Activated CD4-positive, alpha-beta T cell treated with anti-CD3 and anti-CD28 coated beads for 4 hours (primary cell): ENCODE data around the gene JPH2.
A peak's percentile ranks its signal among the peaks of the same experiment; 100 is the strongest.
"Not testable (repeated sequence)": the region's sequence is repeated elsewhere in the genome, so short reads cannot be mapped to it uniquely, and the experiment has no call there.

Experiments used
- DNase-seq, 2 donors: peaks; one replicate each; pipeline ENCODE4 v3.0.0-alpha.2; 2020

Gene JPH2

DNA sequence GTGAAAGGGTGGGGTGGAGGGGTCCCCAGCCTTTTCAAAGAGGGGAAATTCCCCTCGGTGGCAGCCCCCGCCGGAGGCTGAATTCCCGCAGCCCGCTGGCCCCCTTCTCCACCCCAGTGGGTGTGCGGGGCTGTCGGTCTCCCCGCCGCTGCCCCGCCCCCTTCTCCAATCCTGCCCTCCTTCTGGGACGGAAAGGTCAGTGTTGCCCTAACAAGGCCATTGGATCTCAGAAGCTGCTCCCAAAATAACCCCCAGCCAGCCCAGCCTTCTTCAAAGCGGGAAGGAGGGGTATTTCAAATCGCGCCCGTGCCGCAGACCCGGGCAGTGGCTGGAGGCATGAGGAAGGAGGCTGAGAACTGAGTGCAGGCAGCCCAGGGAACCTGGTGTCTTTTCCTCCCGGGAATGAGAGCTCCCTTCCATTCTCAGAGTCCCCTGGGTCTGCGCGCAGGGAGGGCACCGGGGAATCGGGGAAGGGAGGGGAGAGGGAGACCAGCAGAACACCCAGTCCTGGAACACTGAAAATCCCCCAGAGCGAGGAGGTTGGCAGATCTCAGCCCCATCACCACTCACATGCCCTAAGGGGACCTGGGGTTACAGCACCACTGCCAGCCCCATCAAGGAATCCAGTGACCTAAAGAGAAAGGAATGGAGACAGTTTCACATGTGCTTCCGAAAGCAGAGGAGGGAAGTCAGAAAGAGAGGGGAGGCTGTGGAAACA is at the start of gene JPH2:
Gene JPH2 (minus strand): TSS at position 135 of the 718 bp plus-strand sequence. CDS start 483 bp downstream, outside the sequence.
- no peak for DNase-seq

DNA sequence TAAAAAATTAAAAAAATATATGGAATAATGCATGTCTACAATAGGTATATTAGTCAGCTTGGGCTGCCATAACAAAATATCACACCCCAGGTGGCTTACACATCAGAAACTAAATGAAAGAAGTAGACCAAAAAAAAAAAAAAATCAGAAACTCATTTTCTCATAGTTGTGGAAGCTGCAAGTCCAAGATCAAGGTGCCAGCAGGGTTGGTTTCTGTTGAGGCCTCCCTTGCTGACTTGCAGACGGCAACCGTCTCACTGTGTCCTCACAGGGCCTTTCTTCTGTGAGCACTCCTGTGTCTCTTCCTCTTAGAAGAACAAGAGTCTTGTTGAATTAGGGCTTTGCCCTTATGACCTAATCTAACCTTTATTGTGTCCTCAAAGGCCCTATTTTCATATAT is 48.7 kb upstream of the JPH2 start:
- no peak for DNase-seq

GRCh38 chr20:44234566-44235317 is 47.8 kb upstream of the JPH2 start:
- DNase-seq, result no peak

- no peak for DNase-seq
Measured at GRCh38 chr20:44233436-44234016, 46.5 kb upstream of the JPH2 start.

- DNase-seq, result not testable (repeated sequence)
Measured at GRCh38 chr20:44232469-44232856, 45.5 kb upstream of the JPH2 start.

DNA sequence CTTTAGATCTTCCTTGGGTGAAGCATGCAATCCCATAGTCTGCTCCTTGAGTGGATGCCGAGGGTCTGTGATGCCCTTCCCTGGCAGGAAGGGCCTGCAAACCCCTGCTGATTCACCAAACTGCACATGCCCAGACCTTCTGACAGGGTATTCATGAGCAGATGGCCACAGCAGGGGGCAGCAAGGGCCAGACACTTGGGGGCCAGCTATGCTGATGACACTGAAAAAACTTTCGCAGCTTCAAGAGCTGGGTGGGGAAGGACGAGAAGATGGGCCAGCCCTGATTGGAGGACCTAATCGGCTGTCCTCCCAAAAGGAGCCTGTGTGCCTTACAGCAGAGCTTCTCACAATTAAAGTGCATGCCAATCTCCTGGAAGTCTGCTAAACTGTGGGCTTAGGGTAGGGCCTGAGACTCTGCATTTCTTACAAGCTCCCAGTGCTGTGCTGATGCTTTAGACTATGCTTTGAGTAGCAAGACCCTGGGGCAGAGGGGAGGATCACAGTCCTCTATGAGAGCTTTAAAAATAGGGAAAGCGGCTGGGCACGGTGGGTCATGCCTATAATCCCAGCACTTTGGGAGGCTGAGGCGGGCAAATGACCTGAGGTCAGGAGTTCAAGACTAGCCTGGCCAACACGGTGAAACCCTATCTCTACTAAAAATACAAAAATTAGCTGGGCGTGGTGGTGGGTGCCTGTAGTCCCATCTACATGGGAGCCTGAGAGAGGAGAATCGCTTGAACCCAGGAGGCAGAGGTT is 44.9 kb upstream of the JPH2 start:
- DNase-seq, result no peak

DNA sequence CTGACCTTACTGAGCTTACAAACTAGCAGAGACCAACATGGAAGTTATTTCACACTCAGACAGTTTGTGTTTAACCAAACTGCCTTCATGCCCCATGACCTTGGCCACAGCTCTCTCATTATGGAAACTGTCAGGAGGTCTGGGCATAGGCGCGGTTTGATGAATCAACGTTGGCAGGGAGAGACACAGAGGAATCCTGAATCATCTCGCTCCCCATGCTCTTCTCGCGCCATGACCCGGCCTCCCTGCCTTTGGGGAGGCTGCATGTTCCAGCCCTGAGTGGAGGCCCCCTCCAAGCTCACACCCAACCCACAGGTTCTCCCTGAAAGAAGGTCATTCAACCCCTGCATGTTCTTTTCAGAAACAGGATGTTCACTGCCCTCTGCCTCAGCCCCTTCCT is 44.2 kb upstream of the JPH2 start:
- no peak for DNase-seq

- DNase-seq, result no peak
Measured at GRCh38 chr20:44228465-44229258, 41.7 kb upstream of the JPH2 start.

GRCh38 chr20:44224637-44225036 is 37.6 kb upstream of the JPH2 start:
- DNase-seq, result no peak

- DNase-seq, result no peak
Measured at GRCh38 chr20:44223721-44224120, 36.7 kb upstream of the JPH2 start.

- DNase-seq, result no peak
Measured at GRCh38 chr20:44222633-44223368, 35.8 kb upstream of the JPH2 start.

- no peak for DNase-seq
Measured at GRCh38 chr20:44222027-44222426, 35.0 kb upstream of the JPH2 start.

DNA sequence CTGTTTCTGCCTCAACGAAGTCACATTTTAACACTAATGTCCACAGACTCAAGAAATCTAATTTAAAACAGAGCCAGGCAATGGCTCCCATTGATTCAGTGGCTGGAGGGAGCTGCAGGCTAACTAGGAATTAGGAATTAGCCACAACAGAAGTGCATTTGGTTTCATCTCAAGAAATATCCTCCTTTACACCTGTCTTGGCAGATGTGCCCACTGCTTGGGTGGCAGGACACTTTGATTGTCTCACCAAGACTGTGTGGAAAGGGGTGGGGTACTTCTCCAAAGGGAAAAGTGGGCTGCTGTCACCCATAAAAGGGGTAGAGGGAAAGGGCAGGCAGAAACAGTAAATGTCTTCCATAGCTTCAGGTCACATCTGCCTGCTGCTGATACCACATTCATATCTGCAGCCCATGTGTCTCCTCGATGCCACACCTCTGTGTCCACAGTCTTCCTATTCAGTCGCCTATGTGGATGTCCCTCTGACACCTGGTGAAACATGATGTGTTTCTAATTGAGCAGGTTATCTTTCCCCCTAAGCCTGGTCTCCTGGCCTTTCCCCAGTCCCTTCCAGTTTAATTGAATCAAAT is 34.5 kb upstream of the JPH2 start:
- no peak for DNase-seq

- no peak for DNase-seq
Measured at GRCh38 chr20:44219791-44220190, 32.8 kb upstream of the JPH2 start.

GRCh38 chr20:44219170-44219730 is 32.3 kb upstream of the JPH2 start:
- no peak for DNase-seq

GRCh38 chr20:44218446-44218845 is 31.5 kb upstream of the JPH2 start:
- DNase-seq, result peak; percentile 21 to 32

DNA sequence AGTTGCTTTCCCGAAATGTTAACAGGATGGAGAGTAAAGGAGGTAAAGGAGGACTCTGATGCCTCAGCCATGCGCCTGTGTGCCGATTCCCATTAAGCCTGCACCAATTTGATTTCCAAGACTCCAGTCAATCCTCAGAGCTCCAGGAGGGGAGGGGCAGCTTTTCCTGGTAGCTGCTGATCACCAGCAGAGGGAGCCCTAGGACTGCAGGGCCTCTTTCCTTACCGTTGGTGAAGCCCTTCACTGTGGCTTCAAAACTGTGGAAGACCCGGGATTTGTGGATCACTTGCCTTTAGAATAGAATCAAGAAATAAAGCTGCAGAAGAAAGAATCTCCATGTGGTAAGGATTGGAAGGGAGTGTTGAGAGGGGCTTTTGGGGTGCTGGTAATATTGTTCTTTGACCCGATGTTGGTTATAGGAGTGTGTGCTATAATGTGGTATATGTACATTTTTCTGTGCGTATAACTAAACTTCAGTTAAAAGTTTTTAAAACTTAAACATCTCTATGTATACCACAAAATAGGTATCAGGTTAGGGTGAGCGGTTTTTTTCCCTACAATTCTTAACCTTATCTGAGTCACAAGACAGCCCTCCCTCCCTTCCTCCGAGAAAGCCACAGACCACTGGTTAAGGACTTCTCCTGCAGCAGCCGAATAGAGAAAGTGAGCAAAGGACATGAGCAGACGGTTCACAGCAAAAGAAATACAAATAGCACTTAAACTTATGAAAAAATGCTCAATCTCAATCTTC is 30.5 kb upstream of the JPH2 start:
- DNase-seq, result peak; percentile 66 to 68

DNA sequence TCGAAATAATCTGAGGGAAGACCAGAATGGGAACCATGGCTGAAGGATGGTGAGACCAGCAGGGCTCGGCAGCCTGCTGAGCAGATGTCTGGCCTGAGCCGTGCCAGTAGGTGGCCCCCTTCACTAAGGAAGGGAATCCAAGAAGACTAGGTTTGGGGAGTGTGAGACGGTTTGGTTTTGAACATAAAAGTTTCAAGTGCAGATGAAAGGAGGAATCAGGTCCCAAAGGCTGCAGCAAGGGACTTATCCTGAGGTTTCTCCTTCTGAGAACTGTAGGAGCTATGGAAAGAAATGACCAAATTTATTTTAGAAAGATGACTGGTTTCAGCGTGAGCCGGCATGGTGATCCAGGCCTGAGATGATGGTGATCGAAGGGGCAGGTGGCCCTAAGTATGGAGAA is 28.1 kb upstream of the JPH2 start:
- DNase-seq, result peak; percentile 71 to 74

- DNase-seq, result no peak
Measured at GRCh38 chr20:44212792-44213191, 25.8 kb upstream of the JPH2 start.
